Endodermal cell (in vitro differentiated cells): Measurements from ENCODE around the gene CCDC171. TPM values are rescaled to one million over a fixed set of nuclear protein-coding genes. Genes with fewer than 3 reads are reported as not detected.

ENCODE experiments used
- DNase-seq: peaks from one replicate; pipeline ENCODE4 v3.0.0-alpha.2; 2017
- H3K27ac ChIP-seq: 2 replicates; pipeline ENCODE4 v1.5.1; 2013; ENCODE audit warnings: mild to moderate bottlenecking, low read depth, low read length, moderate library complexity
- H3K27me3 ChIP-seq: 2 replicates; pipeline ENCODE4 v1.6.1; 2013; ENCODE audit warnings: mild to moderate bottlenecking, low read length, moderate library complexity; ENCODE audit not compliant: insufficient read depth, control insufficient read depth, poor library complexity, severe bottlenecking
- H3K36me3 ChIP-seq: 2 replicates; pipeline ENCODE4 v1.7.0; 2013; ENCODE audit warnings: mild to moderate bottlenecking, low read length, moderate library complexity; ENCODE audit not compliant: control insufficient read depth, insufficient read depth
- H3K4me1 ChIP-seq: one replicate; pipeline ENCODE4 v1.7.0; 2013; ENCODE audit warnings: low read length; ENCODE audit not compliant: control insufficient read depth, insufficient read depth
- H3K4me3 ChIP-seq: 2 replicates; pipeline ENCODE4 v1.5.1; 2013; ENCODE audit warnings: mild to moderate bottlenecking, low read length, moderate library complexity
- H3K9ac ChIP-seq: 2 replicates; pipeline ENCODE4 v1.6.1; 2013; ENCODE audit warnings: mild to moderate bottlenecking, low read length, moderate library complexity; ENCODE audit not compliant: poor library complexity, severe bottlenecking; ENCODE audit errors: extremely low read depth
- H3K9me3 ChIP-seq: 2 replicates; pipeline ENCODE4 v1.6.1; 2013; ENCODE audit warnings: mild to moderate bottlenecking, low read length, moderate library complexity; ENCODE audit not compliant: control insufficient read depth
- H3K27ac Mint-ChIP-seq: 2 replicates; pipeline ENCODE4 v1.8.0; 2020; ENCODE audit warnings: mixed read lengths
- H3K27me3 Mint-ChIP-seq: 2 replicates; pipeline ENCODE4 v1.8.0; 2021; ENCODE audit warnings: mild to moderate bottlenecking, mixed read lengths; ENCODE audit not compliant: insufficient read depth
- H3K36me3 Mint-ChIP-seq: 2 replicates; pipeline ENCODE4 v1.8.0; 2020; ENCODE audit warnings: low read depth, mixed read lengths
- H3K4me1 Mint-ChIP-seq: 2 replicates; pipeline ENCODE4 v1.8.0; 2020; ENCODE audit warnings: mixed read lengths
- H3K4me3 Mint-ChIP-seq: 2 replicates; pipeline ENCODE4 v1.8.0; 2020; ENCODE audit warnings: mild to moderate bottlenecking, moderate library complexity, mixed read lengths
- H3K9me3 Mint-ChIP-seq: 2 replicates; pipeline ENCODE4 v1.8.0; 2020; ENCODE audit warnings: mild to moderate bottlenecking, mixed read lengths
- WGBS, 2 experiments: methylation state at CpG; one replicate each; pipeline versions ENCODE4 v1.1.5 to v1.1.7; 2013; ENCODE audit warnings: missing lambda C conversion rate in 2 of 2, mixed read lengths in 1 of 2; ENCODE audit not compliant: insufficient coverage in 1 of 2, insufficient read length in 1 of 2; 5-methylcytosine and 5-hydroxymethylcytosine counted together
- total RNA-seq, 2 donors: library from RNA; stranded (reverse); fragmentation: NEBNext Ultra II Directional in 1 of 2; extraction: Animal tissue kit (Norgen Biotek cat#: 25700) in 1 of 2; gene quantifications; 2 replicates in 1 of 2; 3 replicates in 1 of 2; pipeline ENCODE4 v1.2.1, GENCODE V29; 2021
- TF ChIP-seq, protein P1 (sequence below): fragments of 200-600 bp; sonication (generic); conservative IDR thresholded peaks from 2 replicates; pipeline ENCODE4 v1.5.0; 2021; ENCODE audit warnings: antibody characterized with exemption, mild to moderate bottlenecking

CCDC171 gene
- total RNA-seq, 2 donors from 2014 or later, result 6.3 to 6.8 TPM

- no peaks in the 10 kb centered on the region for H3K36me3 Mint-ChIP-seq
- no peak overlapping the region for H3K9ac ChIP-seq
- no peak for DNase-seq
- no peak overlapping the region for H3K4me3 ChIP-seq
- no peaks in the 10 kb centered on the region for H3K27me3 ChIP-seq
- peaks cover 4% of the 10 kb centered on the region for H3K4me1 Mint-ChIP-seq
- TF ChIP-seq, protein P1, sequence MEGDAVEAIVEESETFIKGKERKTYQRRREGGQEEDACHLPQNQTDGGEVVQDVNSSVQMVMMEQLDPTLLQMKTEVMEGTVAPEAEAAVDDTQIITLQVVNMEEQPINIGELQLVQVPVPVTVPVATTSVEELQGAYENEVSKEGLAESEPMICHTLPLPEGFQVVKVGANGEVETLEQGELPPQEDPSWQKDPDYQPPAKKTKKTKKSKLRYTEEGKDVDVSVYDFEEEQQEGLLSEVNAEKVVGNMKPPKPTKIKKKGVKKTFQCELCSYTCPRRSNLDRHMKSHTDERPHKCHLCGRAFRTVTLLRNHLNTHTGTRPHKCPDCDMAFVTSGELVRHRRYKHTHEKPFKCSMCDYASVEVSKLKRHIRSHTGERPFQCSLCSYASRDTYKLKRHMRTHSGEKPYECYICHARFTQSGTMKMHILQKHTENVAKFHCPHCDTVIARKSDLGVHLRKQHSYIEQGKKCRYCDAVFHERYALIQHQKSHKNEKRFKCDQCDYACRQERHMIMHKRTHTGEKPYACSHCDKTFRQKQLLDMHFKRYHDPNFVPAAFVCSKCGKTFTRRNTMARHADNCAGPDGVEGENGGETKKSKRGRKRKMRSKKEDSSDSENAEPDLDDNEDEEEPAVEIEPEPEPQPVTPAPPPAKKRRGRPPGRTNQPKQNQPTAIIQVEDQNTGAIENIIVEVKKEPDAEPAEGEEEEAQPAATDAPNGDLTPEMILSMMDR, result no peak
- WGBS, 2 experiments, result 83% methylated on average over 1 of the region's 1 CpG; no CpG with 5 or more reads in 1 of the 2 experiments
- H3K27ac ChIP-seq, result no peak overlapping the region
- H3K9me3 Mint-ChIP-seq, result no peaks in the 10 kb centered on the region
- H3K9me3 ChIP-seq, result no peaks in the 10 kb centered on the region
- no peak overlapping the region for H3K4me3 Mint-ChIP-seq
- no peaks in the 10 kb centered on the region for H3K36me3 ChIP-seq
- peaks cover 2% of the 10 kb centered on the region for H3K27me3 Mint-ChIP-seq
- H3K27ac Mint-ChIP-seq, result no peak overlapping the region
- H3K4me1 ChIP-seq, result no peaks in the 10 kb centered on the region
Observed at GRCh38 chr9:15720861-15721260, 168.0 kb downstream of the CCDC171 start.

DNA sequence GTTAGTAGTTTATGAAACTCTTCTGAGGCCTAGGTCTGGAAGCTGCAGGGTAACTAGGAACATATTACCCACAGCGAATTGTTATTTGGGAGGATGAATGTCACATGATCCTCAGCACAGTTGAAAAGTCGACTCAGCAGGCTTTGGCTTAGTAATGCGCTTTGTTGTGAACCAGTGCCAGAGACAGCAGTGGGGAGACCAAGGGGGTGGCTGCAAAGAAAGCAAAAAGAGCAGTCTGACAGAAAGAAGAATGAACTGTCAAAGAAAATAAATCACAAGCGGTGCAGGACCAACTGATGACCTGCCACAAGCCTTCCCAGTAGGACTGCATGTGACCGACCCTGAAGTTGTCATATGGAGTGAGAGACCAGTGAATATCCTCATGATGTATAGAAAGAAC, 170.0 kb downstream of the CCDC171 start:
- H3K36me3 ChIP-seq, result no peaks in the 10 kb centered on the region
- no peaks in the 10 kb centered on the region for H3K4me1 ChIP-seq
- no peaks in the 10 kb centered on the region for H3K9me3 ChIP-seq
- H3K4me3 Mint-ChIP-seq, result no peak overlapping the region
- peak overlapping the region; percentile 89 for H3K27ac ChIP-seq
- H3K27me3 Mint-ChIP-seq, result no peaks in the 10 kb centered on the region
- H3K27me3 ChIP-seq, result no peaks in the 10 kb centered on the region
- WGBS, 2 experiments, result 33 to 58% methylated on average over 5 of the region's 5 CpGs
- H3K4me1 Mint-ChIP-seq, result peaks cover 4% of the 10 kb centered on the region
- no peaks in the 10 kb centered on the region for H3K9me3 Mint-ChIP-seq
- no peak overlapping the region for H3K27ac Mint-ChIP-seq
- TF ChIP-seq, protein P1, result no peak
- no peak overlapping the region for H3K4me3 ChIP-seq
- no peak overlapping the region for H3K9ac ChIP-seq
- H3K36me3 Mint-ChIP-seq, result no peaks in the 10 kb centered on the region
- DNase-seq, result peak; percentile 66

- Mint-ChIP-seq H3K4me3 (no peak overlapping the region), H3K27me3 (no peaks in the 10 kb centered on the region), H3K9me3 (no peaks in the 10 kb centered on the region), H3K27ac (no peak overlapping the region), H3K4me1 (peaks cover 4% of the 10 kb centered on the region), H3K36me3 (no peaks in the 10 kb centered on the region)
- Histone ChIP-seq H3K4me3 (no peak overlapping the region), H3K27me3 (no peaks in the 10 kb centered on the region), H3K9ac (no peak overlapping the region), H3K4me1 (no peaks in the 10 kb centered on the region), H3K27ac (no peak overlapping the region), H3K9me3 (no peaks in the 10 kb centered on the region), H3K36me3 (no peaks in the 10 kb centered on the region)
- no peak for DNase-seq
- TF ChIP-seq, protein P1, result no peak
- WGBS, 2 experiments, result 100% methylated on average over 1 of the region's 1 CpG; no CpG with 5 or more reads in 1 of the 2 experiments
Observed at GRCh38 chr9:15724016-15724415, 171.2 kb downstream of the CCDC171 start.
